GM12878 (cell line): ENCODE results near the gene FDX1. TPM values are rescaled to one million over a fixed set of nuclear protein-coding genes. Genes with fewer than 3 reads are reported as not detected.

Source experiments
- CUX1 ChIP-seq: IDR thresholded peaks from 2 replicates; pipeline ENCODE4 v1.6.1; 2012; ENCODE audit warnings: improper control_type of control experiment, low read depth, low read length; ENCODE audit not compliant: insufficient replicate concordance
- EGR1 ChIP-seq, 2 experiments: IDR thresholded peaks; 1 replicate in 1 of 2; 2 replicates in 1 of 2; pipeline ENCODE4 v1.6.1; 2011 to 2012; ENCODE audit warnings: low read depth in 2 of 2, low read length in 2 of 2, borderline replicate concordance in 1 of 2, mild to moderate bottlenecking in 1 of 2, moderate library complexity in 1 of 2
- EZH2 ChIP-seq: IDR thresholded peaks from 2 replicates; pipeline ENCODE4 v1.6.1; 2012; ENCODE audit warnings: low read depth, mild to moderate bottlenecking, control low read depth, inconsistent platforms, low read length, borderline replicate concordance; ENCODE audit not compliant: control insufficient read depth
- GATAD2B ChIP-seq: fragments of 450-650 bp; conservative IDR thresholded peaks from 2 replicates; pipeline ENCODE4 v1.6.1; 2017; ENCODE audit warnings: low read depth, mild to moderate bottlenecking, moderate library complexity
- NFYA ChIP-seq: IDR thresholded peaks from 2 replicates; pipeline ENCODE4 v1.6.1; 2011; ENCODE audit warnings: low read depth, mild to moderate bottlenecking, low read length, improper control_type of control experiment, borderline replicate concordance
- RAD51 ChIP-seq: fragments of 450-650 bp; IDR thresholded peaks from 2 replicates; pipeline ENCODE4 v1.6.1; 2016; ENCODE audit warnings: moderate library complexity, mild to moderate bottlenecking, inconsistent platforms
- SKIL ChIP-seq: fragments of 450-650 bp; IDR thresholded peaks from 2 replicates; pipeline ENCODE4 v1.6.1; 2017; ENCODE audit warnings: mild to moderate bottlenecking, low read depth, inconsistent platforms; ENCODE audit not compliant: poor library complexity, severe bottlenecking
- SMC3 ChIP-seq: IDR thresholded peaks from 2 replicates; pipeline ENCODE4 v1.6.1; 2011; ENCODE audit warnings: low read length, improper control_type of control experiment, borderline replicate concordance
- TCF7 ChIP-seq: IDR thresholded peaks from 2 replicates; pipeline ENCODE4 v1.6.1; 2014; ENCODE audit warnings: antibody characterized with exemption, borderline replicate concordance
- polyA plus RNA-seq, 11 experiments: library from polyadenylated mRNA; depleted of rRNA in 4 of 11; unstranded in 6 of 11; stranded (reverse) in 5 of 11; fragments of >200 nt; fragmentation: Nextera tagmentation in 4 of 11; fragmentation: Illumina TruSeq in 1 of 11; extraction: Ambion mirVana in 4 of 11; extraction: Trizol in 1 of 11; gene quantifications; 1 replicate in 1 of 11; 2 replicates in 10 of 11; pipeline versions ENCODE4 v1.2.1 to v1.2.3, GENCODE V29; 2011 to 2016; ENCODE audit warnings: inconsistent platforms in 2 of 11, missing spikeins in 2 of 11, low read depth in 1 of 11
- total RNA-seq, 4 experiments: library from RNA; depleted of rRNA in 3 of 4; stranded (reverse); fragments of >200 nt in 3 of 4; fragmentation: Illumina TruSeq in 1 of 4; extraction: Trizol in 1 of 4; gene quantifications; 2 replicates each; pipeline versions ENCODE4 v1.2.1 to v1.2.3, GENCODE V29; 2013 to 2021
- TF ChIP-seq, protein P1 (sequence below): fragments of 450-650 bp; IDR thresholded peaks from 2 replicates; pipeline ENCODE4 v1.6.1; 2016; ENCODE audit warnings: mild to moderate bottlenecking
- TF ChIP-seq, protein P2 (sequence below): fragments of 450-650 bp; formaldehyde crosslinking; IDR thresholded peaks from 2 replicates; pipeline ENCODE4 v1.5.0; 2022; ENCODE audit warnings: mild to moderate bottlenecking, missing genetic modification characterization

Gene FDX1
- total and polyA plus RNA-seq, 10 of the 15 experiments (the other 5 are each of a cell fraction or from before 2014, with no cell fraction given) = 3.9 to 20.3 (median 8.1) TPM

DNA sequence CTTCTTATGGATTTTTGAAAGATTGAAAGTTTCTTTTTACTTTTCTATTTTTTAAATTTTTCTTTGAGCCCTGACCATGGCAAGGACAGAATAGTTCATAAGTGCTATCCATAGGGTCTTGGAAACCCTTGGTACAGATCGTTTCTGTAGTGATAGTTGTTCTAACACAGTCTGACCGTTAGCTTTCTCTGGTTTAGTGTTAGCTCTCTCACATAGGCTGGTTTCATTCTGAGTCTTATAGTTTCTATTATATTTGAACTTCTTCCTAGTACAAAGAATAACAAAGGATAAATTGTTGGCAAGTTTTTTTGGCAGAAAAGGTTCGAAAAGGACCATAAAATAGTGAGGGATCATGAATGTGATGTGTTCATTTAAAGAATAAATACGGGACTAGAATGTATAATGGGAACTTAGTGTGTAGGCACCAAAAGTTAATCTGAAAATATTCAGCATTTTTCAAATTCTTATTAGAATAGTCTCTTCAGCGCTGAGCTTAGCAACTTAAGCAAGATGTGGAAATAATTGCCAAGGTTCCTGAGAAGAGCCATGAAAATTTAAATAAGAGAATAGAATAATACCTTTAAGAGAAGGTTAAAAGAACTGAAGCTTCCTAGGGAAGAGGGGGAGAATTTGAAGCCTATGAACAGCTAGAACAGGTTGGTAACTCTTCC, 24.1 kb downstream of the FDX1 start (continued):
- TF ChIP-seq SKIL (no peak), SMC3 (no peak), CUX1 (no peak), RAD51 (no peak), NFYA (no peak), TCF7 (no peak), GATAD2B (no peak), EGR1 (IDR thresholded peaks at IDR 0.05; ENCODE audit: borderline replicate concordance in 1 of 2, low read depth in 2 of 2, low read length in 2 of 2) (no peak), EZH2 (no peak)
- TF ChIP-seq, protein P1, sequence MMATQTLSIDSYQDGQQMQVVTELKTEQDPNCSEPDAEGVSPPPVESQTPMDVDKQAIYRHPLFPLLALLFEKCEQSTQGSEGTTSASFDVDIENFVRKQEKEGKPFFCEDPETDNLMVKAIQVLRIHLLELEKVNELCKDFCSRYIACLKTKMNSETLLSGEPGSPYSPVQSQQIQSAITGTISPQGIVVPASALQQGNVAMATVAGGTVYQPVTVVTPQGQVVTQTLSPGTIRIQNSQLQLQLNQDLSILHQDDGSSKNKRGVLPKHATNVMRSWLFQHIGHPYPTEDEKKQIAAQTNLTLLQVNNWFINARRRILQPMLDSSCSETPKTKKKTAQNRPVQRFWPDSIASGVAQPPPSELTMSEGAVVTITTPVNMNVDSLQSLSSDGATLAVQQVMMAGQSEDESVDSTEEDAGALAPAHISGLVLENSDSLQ = no peak
- TF ChIP-seq, protein P2, sequence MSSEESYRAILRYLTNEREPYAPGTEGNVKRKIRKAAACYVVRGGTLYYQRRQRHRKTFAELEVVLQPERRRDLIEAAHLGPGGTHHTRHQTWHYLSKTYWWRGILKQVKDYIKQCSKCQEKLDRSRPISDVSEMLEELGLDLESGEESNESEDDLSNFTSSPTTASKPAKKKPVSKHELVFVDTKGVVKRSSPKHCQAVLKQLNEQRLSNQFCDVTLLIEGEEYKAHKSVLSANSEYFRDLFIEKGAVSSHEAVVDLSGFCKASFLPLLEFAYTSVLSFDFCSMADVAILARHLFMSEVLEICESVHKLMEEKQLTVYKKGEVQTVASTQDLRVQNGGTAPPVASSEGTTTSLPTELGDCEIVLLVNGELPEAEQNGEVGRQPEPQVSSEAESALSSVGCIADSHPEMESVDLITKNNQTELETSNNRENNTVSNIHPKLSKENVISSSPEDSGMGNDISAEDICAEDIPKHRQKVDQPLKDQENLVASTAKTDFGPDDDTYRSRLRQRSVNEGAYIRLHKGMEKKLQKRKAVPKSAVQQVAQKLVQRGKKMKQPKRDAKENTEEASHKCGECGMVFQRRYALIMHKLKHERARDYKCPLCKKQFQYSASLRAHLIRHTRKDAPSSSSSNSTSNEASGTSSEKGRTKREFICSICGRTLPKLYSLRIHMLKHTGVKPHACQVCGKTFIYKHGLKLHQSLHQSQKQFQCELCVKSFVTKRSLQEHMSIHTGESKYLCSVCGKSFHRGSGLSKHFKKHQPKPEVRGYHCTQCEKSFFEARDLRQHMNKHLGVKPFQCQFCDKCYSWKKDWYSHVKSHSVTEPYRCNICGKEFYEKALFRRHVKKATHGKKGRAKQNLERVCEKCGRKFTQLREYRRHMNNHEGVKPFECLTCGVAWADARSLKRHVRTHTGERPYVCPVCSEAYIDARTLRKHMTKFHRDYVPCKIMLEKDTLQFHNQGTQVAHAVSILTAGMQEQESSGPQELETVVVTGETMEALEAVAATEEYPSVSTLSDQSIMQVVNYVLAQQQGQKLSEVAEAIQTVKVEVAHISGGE (CRISPR knock-in tag) = no peak
